Naive thymus-derived CD4-positive, alpha-beta T cell (primary cell): ENCODE measurements around the gene SRGAP1. TPM values are rescaled to one million over a fixed set of nuclear protein-coding genes. Genes with fewer than 3 reads are reported as not detected.

Experiments used
- ATAC-seq: fragments of 150-1000 bp; cut with Tn5 transposase; 2 replicates; pipeline ENCODE4 v1.10.0; 2021; ENCODE audit warnings: mild to moderate bottlenecking, moderate library complexity
- CTCF ChIA-PET: fragments of 350-600 bp; sonication (Branson Sonifier 250); formaldehyde crosslinking; loops from one replicate; lab custom pipeline; 2021; ENCODE audit warnings: antibody characterized with exemption; lab: Charles Lee
- POLR2A ChIA-PET: fragments of 350-600 bp; sonication (Branson Sonifier 250); formaldehyde crosslinking; loops from one replicate; lab custom pipeline; 2021; ENCODE audit warnings: antibody characterized with exemption, inconsistent platforms; lab: Charles Lee
- DNase-seq, 9 donors: peaks; one replicate each; pipeline versions ENCODE4 v3.0.0 to v3.0.0-alpha.2; 2020 to 2022; ENCODE audit warnings: mixed read lengths in 1 of 9
- H3K27ac ChIP-seq: one replicate; pipeline ENCODE4 v1.7.0; 2013; ENCODE audit warnings: mild to moderate bottlenecking, low read depth, low read length, moderate library complexity
- H3K27me3 ChIP-seq, 2 donors: one replicate each; pipeline ENCODE4 v1.7.0; 2013; ENCODE audit warnings: low read length in 2 of 2, mild to moderate bottlenecking in 2 of 2, moderate library complexity in 2 of 2; ENCODE audit not compliant: control insufficient read depth in 2 of 2, insufficient read depth in 2 of 2
- H3K36me3 ChIP-seq, 3 experiments: 1 replicate in 2 of 3; 2 replicates in 1 of 3; pipeline ENCODE4 v1.7.0; 2013; ENCODE audit warnings: low read length in 3 of 3, mild to moderate bottlenecking in 3 of 3, moderate library complexity in 1 of 3; ENCODE audit not compliant: insufficient read depth in 3 of 3, control insufficient read depth in 2 of 3
- H3K4me1 ChIP-seq, 2 donors: one replicate each; pipeline ENCODE4 v1.7.0; 2013; ENCODE audit warnings: low read length in 2 of 2, mild to moderate bottlenecking in 2 of 2, moderate library complexity in 1 of 2; ENCODE audit not compliant: control insufficient read depth in 2 of 2, insufficient read depth in 2 of 2
- H3K4me3 ChIP-seq: 2 replicates; pipeline ENCODE4 v1.7.0; 2013; ENCODE audit warnings: mild to moderate bottlenecking, low read length
- H3K9me3 ChIP-seq, 3 experiments: 1 replicate in 2 of 3; 2 replicates in 1 of 3; pipeline ENCODE4 v1.7.0; 2013; ENCODE audit warnings: low read length in 3 of 3; ENCODE audit not compliant: control insufficient read depth in 2 of 3
- H3K27ac Mint-ChIP-seq, 9 donors: one replicate each; pipeline ENCODE4 v1.8.0; 2020 to 2022; ENCODE audit warnings: mixed read lengths in 9 of 9, mild to moderate bottlenecking in 8 of 9, moderate library complexity in 5 of 9, inconsistent platforms in 2 of 9
- H3K27me3 Mint-ChIP-seq, 5 donors: one replicate each; pipeline ENCODE4 v1.8.0; 2021 to 2022; ENCODE audit warnings: mixed read lengths in 5 of 5, mild to moderate bottlenecking in 1 of 5
- H3K36me3 Mint-ChIP-seq, 5 donors: one replicate each; pipeline ENCODE4 v1.8.0; 2020 to 2022; ENCODE audit warnings: mixed read lengths in 5 of 5, mild to moderate bottlenecking in 3 of 5, inconsistent platforms in 1 of 5
- H3K4me1 Mint-ChIP-seq, 7 donors: one replicate each; pipeline ENCODE4 v1.8.0; 2020 to 2022; ENCODE audit warnings: mixed read lengths in 7 of 7, mild to moderate bottlenecking in 3 of 7, inconsistent platforms in 1 of 7
- H3K4me3 Mint-ChIP-seq, 10 donors: one replicate each; pipeline ENCODE4 v1.8.0; 2020 to 2022; ENCODE audit warnings: mild to moderate bottlenecking in 10 of 10, mixed read lengths in 10 of 10, moderate library complexity in 6 of 10, inconsistent platforms in 2 of 10
- H3K9me3 Mint-ChIP-seq, 11 donors: one replicate each; pipeline ENCODE4 v1.8.0; 2020 to 2022; ENCODE audit warnings: mixed read lengths in 11 of 11, mild to moderate bottlenecking in 4 of 11, inconsistent platforms in 1 of 11, moderate library complexity in 1 of 11
- intact Hi-C, 2 donors: fragments of 100-400 bp; cut with micrococcal nuclease; formaldehyde crosslinking; loops; one replicate each; pipeline ENCODE4 v1.15.1; 2023
- polyA plus RNA-seq, 2 donors: library from polyadenylated mRNA; unstranded; fragments of 300-500 nt; fragmentation: Illumina TruSeq; gene quantifications; one replicate each; pipeline ENCODE4 v1.2.3, GENCODE V29; 2021
- total RNA-seq, 6 experiments: library from RNA in 5 of 6; stranded (reverse) in 5 of 6; gene quantifications; 1 replicate in 5 of 6; 2 replicates in 1 of 6; pipeline ENCODE4 v1.2.3 and lab custom pipeline; 2021 to 2026

Gene SRGAP1
- total and polyA plus RNA-seq, 7 experiments from 2014 or later = 0.01 to 0.47 (median 0.08) TPM

GRCh38 chr12:63826006-63826585 is 18.4 kb upstream of the SRGAP1 start:
- ChIA-PET POLR2A (no interaction called here), CTCF (interaction anchor here (0.6 kb wide), 1 partner anchor 432 kb away, joined by 3 read pairs; no protein-coding TSS in a partner anchor)
- H3K9me3 ChIP-seq = no peaks in the 10 kb centered on the region
- Mint-ChIP-seq H3K27ac (no peak overlapping the region), H3K4me1 (peaks cover 0 to 8% (median 5%) of the 10 kb centered on the region in 7 donors), H3K4me3 (no peak overlapping the region), H3K36me3 (peaks cover 0 to 6% (median 6%) of the 10 kb centered on the region in 5 donors), H3K27me3 (peaks cover 20 to 38% (median 27%) of the 10 kb centered on the region in 5 donors), H3K9me3 (peaks cover 0 to 14% (median 0%) of the 10 kb centered on the region in 11 donors)
- H3K27me3 ChIP-seq = no peaks in the 10 kb centered on the region
- ATAC-seq (peak; percentile 53), DNase-seq (no peak)
- H3K4me3 ChIP-seq = no peak overlapping the region
- H3K36me3 ChIP-seq = no peaks in the 10 kb centered on the region
- no peak overlapping the region for H3K27ac ChIP-seq
- no peaks in the 10 kb centered on the region for H3K4me1 ChIP-seq
- intact Hi-C loops = loop anchor here (1.0 kb wide), 1 partner anchor 430 kb away; no protein-coding TSS in a partner anchor

GRCh38 chr12:63828867-63829266 is 15.6 kb upstream of the SRGAP1 start:
- Mint-ChIP-seq H3K9me3 (peaks cover 0 to 9% (median 0%) of the 10 kb centered on the region in 11 donors), H3K4me3 (no peak overlapping the region), H3K27ac (no peak overlapping the region), H3K4me1 (no peaks in the 10 kb centered on the region), H3K27me3 (peaks cover 5 to 25% (median 22%) of the 10 kb centered on the region in 5 donors), H3K36me3 (peaks cover 0 to 6% (median 0%) of the 10 kb centered on the region in 5 donors)
- DNase-seq = no peak
- intact Hi-C loops = no loop called here
- ChIA-PET CTCF (no interaction called here), POLR2A (no interaction called here)
- H3K36me3 ChIP-seq = no peaks in the 10 kb centered on the region
- H3K4me3 ChIP-seq = no peak overlapping the region
- H3K27me3 ChIP-seq = no peaks in the 10 kb centered on the region
- no peak for ATAC-seq
- no peak overlapping the region for H3K27ac ChIP-seq
- no peaks in the 10 kb centered on the region for H3K4me1 ChIP-seq
- no peaks in the 10 kb centered on the region for H3K9me3 ChIP-seq

- intact Hi-C loops = no loop called here
- H3K9me3 Mint-ChIP-seq = no peaks in the 10 kb centered on the region
- H3K27me3 ChIP-seq = no peaks in the 10 kb centered on the region
- no peak overlapping the region for H3K27ac Mint-ChIP-seq
- POLR2A ChIA-PET = interaction anchor here (0.7 kb wide), 1 partner anchor 568 kb away, joined by 3 read pairs; no protein-coding TSS in a partner anchor
- CTCF ChIA-PET = interaction anchor here (0.5 to 0.6 kb wide), 2 partner anchors 33 to 459 kb away, joined by 3 to 4 read pairs; no protein-coding TSS in a partner anchor
- H3K27me3 Mint-ChIP-seq = peaks cover 7 to 23% (median 13%) of the 10 kb centered on the region in 5 donors
- no peak for DNase-seq
- no peaks in the 10 kb centered on the region for H3K9me3 ChIP-seq
- ATAC-seq = no peak
- H3K36me3 Mint-ChIP-seq = no peaks in the 10 kb centered on the region
- no peak overlapping the region for H3K4me3 Mint-ChIP-seq
- no peaks in the 10 kb centered on the region for H3K4me1 ChIP-seq
- H3K27ac ChIP-seq = no peak overlapping the region
- no peaks in the 10 kb centered on the region for H3K36me3 ChIP-seq
- peaks cover 0 to 2% (median 0%) of the 10 kb centered on the region in 7 donors for H3K4me1 Mint-ChIP-seq
- no peak overlapping the region for H3K4me3 ChIP-seq
Measured at GRCh38 chr12:63836046-63836445, 8.5 kb upstream of the SRGAP1 start.

- Histone ChIP-seq H3K36me3 (no peaks in the 10 kb centered on the region), H3K27ac (no peak overlapping the region), H3K9me3 (no peaks in the 10 kb centered on the region), H3K4me1 (no peaks in the 10 kb centered on the region), H3K27me3 (no peaks in the 10 kb centered on the region), H3K4me3 (no peak overlapping the region)
- Mint-ChIP-seq H3K36me3 (no peaks in the 10 kb centered on the region), H3K27ac (peak overlapping the region in 1 of 9 donors; percentile 73), H3K4me1 (peaks cover 0 to 2% (median 0%) of the 10 kb centered on the region in 7 donors), H3K4me3 (no peak overlapping the region), H3K27me3 (peaks cover 6 to 22% (median 9%) of the 10 kb centered on the region in 5 donors), H3K9me3 (no peaks in the 10 kb centered on the region)
- intact Hi-C loops = no loop called here
- DNase-seq = no peak
- no peak for ATAC-seq
- ChIA-PET CTCF (no interaction called here), POLR2A (no interaction called here)
Measured at GRCh38 chr12:63836936-63837335, 7.6 kb upstream of the SRGAP1 start.

GRCh38 chr12:63838411-63838810 is 6.1 kb upstream of the SRGAP1 start:
- Mint-ChIP-seq H3K4me3 (no peak overlapping the region), H3K4me1 (peaks cover 0 to 5% (median 4%) of the 10 kb centered on the region in 7 donors), H3K36me3 (no peaks in the 10 kb centered on the region), H3K27me3 (peaks cover 7 to 28% (median 17%) of the 10 kb centered on the region in 5 donors), H3K27ac (no peak overlapping the region), H3K9me3 (no peaks in the 10 kb centered on the region)
- POLR2A ChIA-PET = no interaction called here
- Histone ChIP-seq H3K27ac (no peak overlapping the region), H3K27me3 (peaks cover 0 to 4% of the 10 kb centered on the region in 2 donors), H3K4me1 (no peaks in the 10 kb centered on the region), H3K36me3 (no peaks in the 10 kb centered on the region), H3K9me3 (no peaks in the 10 kb centered on the region), H3K4me3 (no peak overlapping the region)
- intact Hi-C loops = no loop called here
- DNase-seq (no peak), ATAC-seq (no peak)
- CTCF ChIA-PET = interaction anchor here (1.7 kb wide), 1 partner anchor 418 kb away, joined by 13 read pairs; no protein-coding TSS in a partner anchor

- Mint-ChIP-seq H3K4me3 (no peak overlapping the region), H3K9me3 (no peaks in the 10 kb centered on the region), H3K27me3 (peaks cover 8 to 44% (median 29%) of the 10 kb centered on the region in 5 donors), H3K36me3 (no peaks in the 10 kb centered on the region), H3K4me1 (peaks cover 0 to 12% (median 10%) of the 10 kb centered on the region in 7 donors), H3K27ac (no peak overlapping the region)
- ATAC-seq (no peak), DNase-seq (no peak)
- ChIA-PET POLR2A (interaction anchor here (0.7 kb wide), 1 partner anchor 37 kb away, joined by 8 read pairs; no protein-coding TSS in a partner anchor), CTCF (no interaction called here)
- intact Hi-C loops = no loop called here
- Histone ChIP-seq H3K27me3 (peaks cover 3 to 11% of the 10 kb centered on the region in 2 donors), H3K9me3 (no peaks in the 10 kb centered on the region), H3K4me1 (no peaks in the 10 kb centered on the region), H3K27ac (no peak overlapping the region), H3K36me3 (no peaks in the 10 kb centered on the region), H3K4me3 (no peak overlapping the region)
Measured at GRCh38 chr12:63841011-63841410, 3.5 kb upstream of the SRGAP1 start.
